AML-193 (cell line): Measurements from ENCODE around the gene TSPAN3.
A peak's percentile ranks its signal among the peaks of the same experiment; 100 is the strongest.

Source experiments
- DNase-seq, 2 experiments: peaks; one replicate each; lab custom pipeline; 2025; lab: John Stamatoyannopoulos, UW

The TSPAN3 gene

DNA sequence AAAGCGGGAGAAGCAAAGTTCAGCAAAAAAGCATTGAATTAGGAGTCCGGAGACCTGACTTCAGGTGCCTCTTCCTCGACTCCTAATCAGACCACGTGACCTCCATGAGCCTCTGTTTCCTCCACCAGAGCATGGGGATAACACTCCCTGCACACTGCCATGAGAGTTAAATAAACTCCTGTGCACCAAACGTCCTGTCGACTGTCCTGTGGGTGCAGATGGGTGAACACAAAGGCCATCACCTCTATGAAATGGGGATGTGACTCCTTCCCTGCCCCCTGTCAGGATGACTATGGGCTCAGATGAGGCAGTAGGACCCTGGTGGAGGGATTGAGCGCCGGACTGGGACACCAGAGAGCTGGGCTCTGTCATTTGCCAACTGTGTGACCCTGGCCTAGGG is 13.5 kb upstream of the TSPAN3 start:
- no peak for DNase-seq

DNA sequence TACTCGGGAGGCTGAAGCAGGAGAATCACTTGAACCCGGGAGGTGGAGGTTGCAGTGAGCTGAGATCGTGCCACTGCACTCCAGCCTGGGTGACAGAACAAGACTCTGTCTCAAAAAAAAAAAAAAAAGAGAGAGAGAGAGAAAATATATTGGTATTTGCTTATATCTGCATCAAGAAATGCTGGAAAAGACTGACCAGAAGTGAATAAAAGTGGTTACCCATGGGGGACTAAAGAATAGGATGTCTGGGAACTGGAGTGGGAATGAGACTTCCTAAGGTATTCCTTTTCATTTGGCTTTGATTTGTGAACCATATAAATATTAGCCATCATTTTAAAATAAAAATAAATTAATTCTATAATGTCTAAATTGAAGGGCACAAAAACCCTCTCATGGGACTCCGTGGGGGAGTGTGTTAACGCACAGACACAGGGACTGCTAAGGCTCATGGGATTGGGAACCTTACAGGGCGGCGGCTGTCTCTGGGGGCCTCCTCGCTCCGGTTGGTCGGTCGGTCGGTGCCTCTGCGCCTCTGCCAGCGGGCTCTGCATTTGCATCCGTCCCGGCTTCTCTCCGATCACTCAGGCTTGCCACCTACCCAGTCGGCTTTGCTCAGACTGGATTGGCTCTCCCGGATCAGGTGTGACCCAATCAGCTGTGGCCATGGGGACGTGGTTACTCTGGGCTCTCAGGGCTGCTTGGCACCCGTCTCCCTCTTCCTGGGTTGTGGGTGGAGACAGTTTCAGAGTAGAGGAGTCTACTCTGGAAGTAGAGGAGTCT is 12.7 kb upstream of the TSPAN3 start:
- no peak for DNase-seq

DNA sequence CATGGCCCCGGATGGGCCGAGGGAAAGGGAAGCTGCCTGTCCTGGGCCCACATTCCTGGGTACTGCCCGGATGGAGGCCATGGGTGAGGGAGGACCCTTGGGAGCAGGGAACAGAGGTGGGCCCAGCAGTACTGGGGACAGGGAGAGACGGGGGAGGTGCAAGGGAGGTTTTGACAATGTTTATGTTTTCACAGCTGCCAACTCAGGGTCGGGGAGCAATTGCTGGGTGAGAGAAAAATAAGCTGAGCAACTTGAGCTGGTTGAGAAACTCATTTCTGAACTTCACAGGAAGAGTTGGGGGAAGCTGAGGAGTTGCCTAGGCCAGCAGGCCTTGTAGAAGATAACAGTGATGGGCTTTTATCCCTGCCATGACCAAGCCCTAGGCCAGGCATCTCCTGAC is 11.1 kb upstream of the TSPAN3 start:
- no peak for DNase-seq

DNA sequence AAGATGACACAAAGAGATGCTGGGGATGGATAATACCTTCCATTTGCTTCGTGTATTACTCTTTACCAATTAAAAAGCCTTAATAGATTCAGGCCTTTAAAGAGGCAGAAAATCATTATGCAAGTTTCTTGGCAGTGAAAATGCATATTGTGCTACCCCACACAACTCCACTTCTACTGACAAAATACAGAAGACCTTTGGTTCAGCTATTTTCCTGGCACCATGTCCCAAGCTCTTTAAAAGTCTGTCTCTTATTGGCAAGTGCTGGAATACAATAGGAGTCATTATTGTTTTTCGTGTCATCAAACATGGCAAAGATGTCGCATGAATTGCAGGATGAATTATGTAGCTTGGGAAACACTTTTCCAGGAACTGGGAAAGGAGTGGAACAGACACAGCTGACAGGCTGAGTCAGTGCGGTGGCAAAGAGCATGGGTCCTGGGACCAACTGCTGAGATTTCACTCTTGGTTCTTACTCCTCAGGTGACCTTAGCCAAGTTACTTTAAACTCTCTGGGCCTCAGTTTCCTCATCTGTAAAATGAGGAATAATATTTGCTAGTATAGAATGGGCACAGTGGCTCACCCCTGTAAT is 5.5 kb upstream of the TSPAN3 start:
- DNase-seq: no peak

DNA sequence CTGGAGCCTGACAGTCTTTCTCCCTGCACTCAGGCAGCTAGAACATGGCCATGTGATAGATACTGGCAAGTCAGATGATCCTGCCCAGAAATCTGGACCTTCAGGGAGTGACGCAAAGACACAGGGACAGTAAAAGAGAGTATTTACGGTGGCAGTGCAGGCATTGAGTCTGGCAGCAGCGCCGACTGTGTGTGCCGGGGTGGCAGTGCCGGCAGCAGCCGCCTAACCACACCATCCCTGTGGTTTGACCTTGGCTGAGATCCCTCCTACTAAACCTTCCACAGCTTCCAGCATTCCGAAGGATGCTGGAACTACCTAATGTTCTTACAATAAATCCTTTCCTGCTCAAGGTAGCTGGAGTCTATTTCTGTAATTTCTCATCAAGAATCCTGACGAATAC is 4.6 kb upstream of the TSPAN3 start:
- DNase-seq: no peak

DNA sequence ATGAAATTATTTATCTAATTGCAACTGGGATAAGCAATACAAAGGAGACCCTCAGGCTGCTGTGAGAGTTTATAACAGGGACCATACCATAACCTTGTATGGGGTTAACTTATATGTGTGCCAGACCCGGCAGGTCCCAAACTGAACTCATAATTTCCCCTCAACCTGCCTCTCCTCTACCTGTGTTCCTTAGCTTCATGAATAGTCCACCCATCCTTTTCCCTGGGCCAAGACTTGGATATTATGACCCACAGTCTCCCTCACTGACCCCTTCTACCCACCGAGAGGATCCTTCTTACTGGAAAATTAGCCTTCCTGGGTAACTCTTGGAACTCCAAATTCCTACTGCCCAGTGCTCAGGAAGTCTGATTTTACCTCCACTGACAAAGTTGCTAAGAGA is 3.4 kb upstream of the TSPAN3 start:
- DNase-seq: no peak

DNA sequence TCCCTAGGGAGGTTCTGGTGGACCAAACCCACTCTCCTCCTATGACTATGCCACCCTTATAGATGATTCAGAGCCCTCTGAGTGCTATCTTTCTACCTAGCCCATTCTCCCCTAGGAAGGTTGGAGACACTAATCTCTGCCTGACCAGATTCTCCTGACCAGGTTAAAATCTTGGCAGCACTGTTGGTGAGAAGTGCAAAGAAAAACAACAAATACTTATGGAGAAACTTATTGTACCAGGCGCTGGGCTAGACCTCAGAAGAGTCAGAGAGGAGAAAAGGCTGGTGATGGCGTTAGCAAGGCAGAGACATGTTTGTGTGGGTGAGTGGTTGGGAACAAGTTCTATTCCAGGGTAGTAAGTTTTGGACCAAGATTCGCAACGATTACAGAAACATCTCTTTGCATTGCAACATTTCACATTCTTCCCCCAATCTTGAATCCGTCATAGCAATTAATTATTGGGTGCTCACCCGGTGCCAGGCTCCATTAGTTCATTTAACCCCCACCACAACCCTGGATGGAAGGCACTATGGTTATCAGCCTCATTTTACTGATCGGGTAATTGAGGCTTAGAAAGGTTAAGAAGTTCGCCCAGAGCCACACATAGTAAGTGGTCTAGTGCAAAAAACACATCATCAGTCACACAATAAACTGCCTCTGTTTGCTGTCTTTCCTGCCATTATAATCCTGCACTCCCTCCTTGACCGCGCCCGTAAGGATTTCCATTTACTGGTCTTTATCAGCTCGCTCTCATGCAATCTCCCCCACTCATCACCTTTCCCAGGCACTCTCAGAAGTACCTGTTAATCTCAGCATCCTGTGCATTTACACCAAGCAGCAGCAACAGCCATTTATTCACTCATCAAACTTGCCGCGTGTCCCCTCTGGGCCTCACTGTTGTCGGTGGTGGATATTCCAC is 655 bp upstream of the TSPAN3 start:
- DNase-seq: no peak

DNA sequence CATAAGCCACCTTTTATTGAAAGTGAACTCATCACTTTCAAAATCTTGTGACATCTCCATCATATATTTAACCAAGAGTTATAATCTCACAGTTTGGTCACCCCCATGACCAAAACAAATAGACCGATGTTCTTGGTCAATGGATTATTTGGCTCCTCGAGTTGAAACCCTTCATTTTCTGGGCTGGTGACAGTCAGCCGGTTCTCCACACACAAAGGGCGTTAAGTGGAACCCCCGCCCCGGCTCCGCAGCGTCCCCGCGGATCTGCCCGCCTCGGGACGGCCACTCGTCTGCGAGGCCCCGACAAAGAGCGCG is 772 bp downstream of the TSPAN3 start:
- DNase-seq: no peak

DNA sequence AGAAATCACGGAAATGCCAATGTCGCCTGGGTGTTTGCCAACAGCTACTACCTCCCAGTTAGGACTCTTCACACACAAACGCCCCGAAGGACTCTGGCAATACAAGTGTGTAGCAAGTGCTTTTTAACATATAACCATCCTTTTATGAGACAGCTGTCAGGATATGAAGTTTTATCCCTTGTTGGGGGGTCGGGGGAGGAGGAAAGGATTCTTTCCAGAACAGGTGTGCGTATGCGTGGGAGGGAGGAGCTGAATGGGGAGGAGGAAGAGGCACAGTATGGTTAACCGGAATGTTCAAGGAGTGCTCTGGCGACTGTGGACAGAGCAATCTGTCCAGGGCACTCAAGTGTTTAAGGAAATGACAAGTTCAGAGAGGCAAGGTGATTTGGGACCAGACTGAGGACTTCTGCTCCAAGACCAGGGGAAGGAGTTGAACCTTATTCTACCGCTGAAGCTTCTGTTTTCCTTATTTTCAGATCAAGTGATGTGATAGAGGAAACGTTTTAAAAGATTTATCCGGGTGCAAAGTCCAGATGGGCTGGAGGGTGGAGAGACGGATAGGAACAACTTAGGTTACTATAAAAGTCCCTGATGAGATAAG is 1.3 kb downstream of the TSPAN3 start:
- DNase-seq: peak in 1 of 2 experiments; percentile 26

DNA sequence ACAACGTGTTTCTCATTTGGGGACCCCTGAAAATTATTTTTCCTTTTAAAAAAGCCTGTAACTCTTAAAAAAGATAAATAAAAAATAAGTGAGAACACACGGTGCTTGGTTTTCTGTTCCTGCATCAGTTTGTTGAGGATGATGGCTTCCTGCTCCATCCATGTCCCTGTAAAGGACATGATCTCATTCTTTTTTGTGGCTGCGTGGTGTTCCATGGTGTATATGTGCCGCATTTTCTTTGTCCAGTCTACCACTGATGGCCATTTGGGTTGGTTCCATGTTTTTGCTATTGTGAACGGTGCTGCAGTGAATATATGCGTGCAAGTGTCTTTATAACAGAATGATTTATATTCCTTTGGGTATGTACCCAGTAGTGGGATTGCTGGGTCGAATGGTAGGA is 2.3 kb downstream of the TSPAN3 start:
- no peak for DNase-seq

DNA sequence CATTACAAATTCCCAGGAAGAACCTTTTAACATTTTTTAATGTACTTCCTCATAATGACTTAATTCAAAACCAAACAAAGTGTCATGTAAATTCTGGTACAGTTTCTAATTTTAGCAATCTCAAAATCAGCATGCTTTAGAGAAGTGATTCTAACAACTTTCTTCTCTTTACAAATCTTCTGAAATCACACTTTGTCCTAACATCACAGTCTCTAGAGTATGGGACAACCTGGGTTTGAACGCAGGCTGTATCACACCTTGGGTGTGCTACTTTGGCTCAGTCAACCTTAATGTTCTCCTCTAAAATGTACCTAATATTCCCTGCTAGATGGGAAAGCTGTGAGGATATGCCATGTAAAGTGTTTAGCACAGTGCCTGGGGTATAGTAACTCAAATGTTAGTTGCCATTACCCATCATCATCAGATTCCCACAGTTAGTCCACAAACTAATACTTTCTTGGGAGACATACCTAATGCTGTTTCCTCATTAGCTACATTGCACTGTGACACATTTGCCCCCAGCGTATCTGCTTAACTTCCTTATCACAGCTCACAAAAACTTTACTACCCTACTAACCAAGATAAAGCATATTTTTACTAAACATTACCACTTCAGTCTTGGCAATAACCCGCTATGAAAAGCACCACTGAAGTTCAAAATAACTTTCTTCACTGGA is 3.1 kb downstream of the TSPAN3 start:
- no peak for DNase-seq

DNA sequence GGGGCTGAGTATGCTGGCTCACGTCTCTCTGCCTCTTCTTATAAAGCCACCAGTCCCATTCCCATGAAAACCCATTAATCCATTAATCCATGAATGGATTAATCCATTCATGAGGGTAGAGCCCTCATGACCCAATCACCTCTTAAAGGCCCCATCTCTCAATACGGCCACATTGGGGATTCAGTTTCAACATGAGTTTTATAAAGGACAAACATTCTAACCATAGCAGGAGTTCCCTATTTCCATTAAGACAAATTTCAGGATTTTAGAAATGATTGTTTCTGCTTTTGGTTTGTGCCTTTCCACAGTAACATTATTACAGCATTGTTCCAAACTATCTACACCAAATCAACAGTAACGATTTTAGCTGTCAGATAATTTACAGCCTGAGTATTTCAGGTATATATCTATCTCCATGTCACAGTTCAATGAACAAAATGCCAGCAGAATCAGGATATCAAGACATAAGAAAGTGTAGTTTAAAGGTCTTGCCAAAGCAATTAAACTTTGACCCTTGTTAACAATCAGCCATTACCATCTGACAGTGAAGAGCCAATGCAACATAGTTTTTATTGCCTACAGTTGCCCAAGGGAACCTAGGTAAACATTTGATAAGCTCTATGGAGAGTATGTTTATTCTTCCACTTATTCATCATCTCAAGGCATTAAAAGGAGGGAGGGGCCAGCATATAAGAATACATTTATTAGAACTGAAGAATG is 3.8 kb downstream of the TSPAN3 start:
- no peak for DNase-seq

DNA sequence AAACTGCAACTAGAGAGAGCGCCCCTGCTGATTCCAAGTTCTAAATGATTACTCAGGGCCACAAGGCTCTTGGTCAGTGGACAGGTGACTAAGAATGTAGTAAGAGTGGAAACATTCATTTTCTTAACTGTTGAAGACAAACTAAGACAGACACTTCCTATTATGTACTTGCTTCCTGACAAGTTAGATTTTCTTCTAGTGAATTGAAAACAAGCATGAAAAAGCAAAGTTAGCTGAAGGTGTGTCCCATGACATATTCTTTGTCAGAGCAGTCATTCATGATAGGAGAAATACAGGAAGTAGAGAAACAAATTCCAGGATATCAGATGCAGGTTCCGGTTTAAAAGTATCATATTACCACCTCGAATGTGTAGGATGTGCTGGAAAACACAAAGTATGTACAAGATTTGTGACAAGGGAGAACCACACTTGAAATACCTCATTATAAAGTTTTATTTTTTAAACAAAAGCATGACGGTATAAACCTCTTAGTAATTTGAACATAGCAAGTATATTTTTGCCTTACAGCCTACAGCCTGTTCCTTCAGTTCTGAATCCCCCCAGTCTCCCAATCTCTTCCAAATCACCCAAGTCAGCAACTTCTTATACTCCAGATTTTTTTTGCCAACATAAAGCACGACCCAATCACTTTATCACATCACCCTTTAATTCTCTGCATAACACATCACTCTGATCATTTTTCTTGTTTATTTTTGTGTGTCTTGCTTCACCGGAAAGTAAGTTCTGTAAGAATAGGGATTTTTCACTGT is 6.2 kb downstream of the TSPAN3 start:
- no peak for DNase-seq

DNA sequence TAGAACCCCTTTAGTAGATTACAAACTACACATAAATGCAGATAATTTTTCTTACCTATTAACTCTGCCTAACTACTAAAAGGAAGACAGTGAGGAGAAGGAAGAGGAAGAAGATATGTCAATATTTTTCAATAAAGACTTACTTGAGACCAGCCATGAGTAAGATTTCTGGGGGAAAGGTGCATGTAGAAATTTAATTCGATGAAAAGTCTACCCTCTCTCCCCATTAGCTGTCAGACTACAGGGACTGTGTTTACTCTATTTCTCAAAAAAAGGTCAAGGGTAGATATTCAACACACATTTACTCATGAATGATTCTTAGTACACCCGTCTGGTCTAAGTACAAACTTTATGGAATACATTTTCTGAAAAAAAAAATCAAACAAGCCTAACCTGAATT is 6.8 kb downstream of the TSPAN3 start:
- DNase-seq: no peak

DNA sequence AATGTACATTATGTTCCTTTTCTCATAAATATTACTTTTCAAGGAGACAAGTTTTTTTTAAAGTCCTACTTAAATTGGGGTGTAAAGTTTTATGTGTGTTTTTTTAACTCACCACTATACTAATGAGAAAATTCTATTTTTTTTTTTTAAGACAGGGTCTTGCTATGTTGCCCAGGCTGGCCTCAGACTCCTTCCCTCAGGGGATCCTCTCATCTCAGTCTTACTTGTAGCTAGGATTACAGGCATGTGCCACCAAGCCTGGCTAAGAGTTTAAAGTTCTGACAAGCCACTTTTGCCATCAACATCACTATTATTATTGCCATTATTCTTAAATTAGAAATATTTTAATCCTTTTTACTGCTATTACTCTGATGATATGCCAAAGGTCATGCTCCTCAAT is 7.7 kb downstream of the TSPAN3 start:
- no peak for DNase-seq

DNA sequence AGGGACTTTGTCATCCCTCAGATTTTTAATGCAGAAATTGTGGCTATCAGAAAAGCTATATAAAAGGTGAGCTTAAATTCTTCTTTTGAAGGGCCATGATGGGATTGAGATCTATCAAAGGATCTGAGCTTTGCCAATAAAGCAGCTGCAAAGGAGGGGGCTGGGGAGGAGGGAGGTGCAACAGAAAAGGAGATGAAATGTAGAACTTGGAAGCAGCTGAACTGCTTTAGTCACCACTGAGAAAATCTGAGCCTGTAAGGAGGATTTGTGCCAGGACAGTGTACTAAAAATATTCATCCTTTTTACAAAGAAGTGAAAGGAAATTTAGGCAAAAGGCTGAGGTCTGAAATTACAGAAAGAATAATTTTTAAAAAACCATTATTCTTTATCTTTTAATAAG is 10.4 kb downstream of the TSPAN3 start:
- DNase-seq: no peak

DNA sequence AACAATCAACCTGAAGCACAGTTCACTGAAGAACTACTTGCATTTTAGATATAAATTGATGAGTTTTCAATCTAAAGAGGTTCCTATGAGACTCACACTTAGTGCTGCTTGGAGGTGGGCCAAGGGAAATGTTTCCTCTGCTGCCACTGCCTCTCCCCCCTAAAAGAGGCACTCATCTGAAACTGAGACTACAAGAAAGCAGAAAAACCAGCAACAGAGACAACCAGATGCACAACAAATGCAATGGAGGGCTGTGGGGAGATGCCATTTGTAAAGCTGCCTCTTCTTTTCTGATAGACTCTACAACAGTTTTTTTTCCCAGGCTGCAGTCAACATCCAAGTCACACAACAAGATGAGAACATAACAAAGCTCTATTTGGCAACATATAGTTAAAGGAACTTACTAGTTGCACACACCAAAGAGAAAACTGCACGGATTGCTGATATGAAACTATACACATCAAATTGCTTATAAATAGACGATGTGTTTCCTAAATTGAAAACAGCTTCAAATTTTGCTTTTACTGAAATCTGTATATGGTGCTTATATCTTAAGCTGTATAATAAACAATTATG is 11.0 kb downstream of the TSPAN3 start:
- DNase-seq: no peak

DNA sequence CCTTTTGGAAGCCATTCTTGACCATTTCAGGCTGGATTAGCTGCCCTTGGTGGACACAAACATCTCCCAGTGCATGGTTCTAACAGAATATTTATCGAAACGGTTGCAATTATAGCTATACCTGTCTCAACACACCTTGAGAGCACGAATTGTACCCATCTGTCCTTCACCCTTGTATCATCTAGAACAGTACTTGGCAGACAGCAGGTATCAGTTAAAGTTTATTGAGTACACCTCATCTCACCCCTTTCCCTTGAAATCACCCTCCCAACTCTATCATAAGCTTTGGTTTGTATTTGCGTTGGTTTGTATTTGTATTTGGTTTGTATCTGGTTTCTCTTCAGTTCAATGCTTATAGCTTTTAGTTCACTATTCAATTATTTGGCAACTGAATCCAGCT is 12.4 kb downstream of the TSPAN3 start:
- DNase-seq: no peak

DNA sequence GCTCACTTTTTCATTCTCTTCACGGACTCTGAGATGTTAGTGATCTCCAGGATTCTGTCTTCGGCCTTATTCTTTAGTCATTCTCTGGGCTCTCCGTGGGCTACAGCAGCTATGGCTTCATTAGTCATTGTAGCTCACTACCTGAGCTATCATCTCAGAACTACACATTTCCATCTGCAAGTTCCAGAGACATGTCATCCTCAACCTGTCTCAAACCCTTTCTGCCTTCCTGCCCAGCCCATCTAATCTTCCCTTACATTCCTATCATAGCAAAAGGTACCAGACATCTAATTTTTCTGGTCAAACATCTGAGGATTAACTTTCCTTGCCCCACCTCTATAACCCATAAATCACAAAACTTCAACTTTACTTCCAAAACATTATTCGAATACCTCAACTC is 13.2 kb downstream of the TSPAN3 start:
- no peak for DNase-seq

DNA sequence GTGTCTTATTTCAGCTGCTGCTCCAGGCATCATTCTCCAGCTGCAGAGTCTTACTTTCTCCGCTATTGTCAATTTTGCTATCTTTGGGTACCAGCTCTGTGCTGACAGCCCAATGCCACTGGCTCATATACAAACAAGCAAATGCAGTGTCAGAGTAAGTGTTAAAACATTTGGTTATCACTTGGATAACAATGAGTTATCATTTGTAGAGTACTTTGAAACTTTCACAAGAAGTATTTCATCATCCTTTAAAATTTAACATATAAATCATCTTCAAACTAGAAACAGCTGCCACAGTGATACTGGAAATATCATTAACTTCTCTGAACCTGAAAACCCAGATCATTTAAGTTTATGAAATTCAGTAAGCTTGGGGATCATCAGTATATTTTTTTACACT is 13.8 kb downstream of the TSPAN3 start:
- no peak for DNase-seq
